ENCODE data around the gene GDPD3. TPM values are rescaled to one million over a fixed set of nuclear protein-coding genes. Genes with fewer than 3 reads are reported as not detected.
A peak's percentile ranks its signal among the peaks of the same experiment; 100 is the strongest.

GDPD3 gene
- total and polyA plus RNA-seq, 2 of the 13 experiments (the other 11 are each of a cell fraction or from before 2014, with no cell fraction given): 18.7 to 20.6 TPM

DNA sequence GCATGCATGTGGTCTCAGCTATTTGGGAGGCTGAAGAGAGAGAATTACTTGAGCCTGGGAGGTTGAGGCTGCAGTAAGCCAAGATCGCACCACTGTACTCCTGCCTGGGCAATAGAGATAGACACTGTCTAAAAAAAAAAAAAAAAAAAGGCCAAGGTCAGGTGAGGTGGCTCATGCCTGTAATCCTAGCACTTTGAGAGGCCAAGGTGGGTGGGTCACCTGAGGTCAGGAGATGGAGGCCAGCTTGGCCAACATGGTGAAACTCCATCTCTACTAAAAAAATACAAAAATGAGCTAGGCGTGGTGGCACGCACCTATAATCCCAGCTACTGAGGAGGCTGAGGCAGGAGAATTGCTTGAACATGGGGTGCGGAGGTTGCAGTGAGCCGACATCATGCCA lies 41.9 kb upstream of the GDPD3 start (continued):
- TF ChIP-seq EP300 (IDR thresholded peaks at IDR 0.05; ENCODE audit: low read depth in 2 of 2, low read length in 2 of 2) (0 out of 4 replicates have a peak, but pooled peaks of 1 of the 2 experiments have one; percentile 6), EP300 (CRISPR knock-in tag; IDR thresholded peaks at IDR 0.05; ENCODE audit: borderline replicate concordance) (no peak), RXRB (CRISPR knock-in tag; IDR thresholded peaks at IDR 0.05; ENCODE audit: borderline replicate concordance) (peak; percentile 81), BORCS8-MEF2B (CRISPR knock-in tag; IDR thresholded peaks at IDR 0.05) (0 out of 2 replicates have a peak, but pooled peaks have one; percentile 39)

- no peaks in the 10 kb centered on the region for H3K27me3 ChIP-seq (ENCODE audit: control insufficient read depth in 1 of 2, insufficient read depth in 2 of 2, low read length in 2 of 2)
- in situ Hi-C loops (cut with HindIII; ENCODE audit: extremely low pct_ligation_motif_present, low pct_unique_long_range_greater_than_20kb) (no loop called here), intact Hi-C loops (cut with micrococcal nuclease; ENCODE audit: unreplicated experiment) (no loop called here)
- ATAC-seq (no peak), FAIRE-seq (no peak), DNase-seq (ENCODE audit: low spot score) (no peak)
- H3K4me2 ChIP-seq (ENCODE audit: low read depth, low read length): no peak overlapping the region
- no peaks in the 10 kb centered on the region for H4K20me1 ChIP-seq (ENCODE audit: insufficient read depth, low read length)
- no TSS peak for BruUV-seq (replicated peaks)
- ChIA-PET POLR2A (interaction anchor here (1.3 kb wide), 1 partner anchor 12 kb away, joined by 3 read pairs; no protein-coding TSS in a partner anchor), CTCF (ENCODE audit: low intra/inter-chr PET ratio, low total read pairs) (no interaction called here)
- H3K27ac ChIP-seq (ENCODE audit: extremely low read length, insufficient read depth, low read length): no peak overlapping the region
- no peak overlapping the region for H3K4me3 ChIP-seq (replicated peaks in 1 of 3; ENCODE audit: insufficient read depth in 1 of 3, low read depth in 2 of 3, low read length in 3 of 3)
- peaks cover 43% of the 10 kb centered on the region for H3K4me1 ChIP-seq (ENCODE audit: insufficient read depth, low read length)
- no peaks in the 10 kb centered on the region for H3K79me2 ChIP-seq (ENCODE audit: insufficient read depth, low read length)
- no peak overlapping the region for H3K9ac ChIP-seq (ENCODE audit: insufficient read depth, low read depth, low read length)
- no peak for TF ChIP-seq PRMT3 (CRISPR knock-in tag; IDR thresholded peaks at IDR 0.05; ENCODE audit: borderline replicate concordance, low read depth)
- no peak for TF ChIP-seq ZNF501 (CRISPR knock-in tag; IDR thresholded peaks at IDR 0.05)
- no peaks in the 10 kb centered on the region for H3K36me3 ChIP-seq (replicated peaks in 1 of 2; ENCODE audit: control insufficient read depth in 1 of 2, insufficient read depth in 2 of 2, low read length in 2 of 2)
- H2AFZ ChIP-seq (ENCODE audit: low read length): no peak overlapping the region
- WGBS (ENCODE audit: low lambda C conversion rate): 92% methylated on average over 9 of the region's 9 CpGs
- peaks cover 13% of the 10 kb centered on the region for H3K9me3 ChIP-seq (ENCODE audit: low read length)
Measured at GRCh38 chr16:30152517-30152916, 39.2 kb upstream of the GDPD3 start.

DNA sequence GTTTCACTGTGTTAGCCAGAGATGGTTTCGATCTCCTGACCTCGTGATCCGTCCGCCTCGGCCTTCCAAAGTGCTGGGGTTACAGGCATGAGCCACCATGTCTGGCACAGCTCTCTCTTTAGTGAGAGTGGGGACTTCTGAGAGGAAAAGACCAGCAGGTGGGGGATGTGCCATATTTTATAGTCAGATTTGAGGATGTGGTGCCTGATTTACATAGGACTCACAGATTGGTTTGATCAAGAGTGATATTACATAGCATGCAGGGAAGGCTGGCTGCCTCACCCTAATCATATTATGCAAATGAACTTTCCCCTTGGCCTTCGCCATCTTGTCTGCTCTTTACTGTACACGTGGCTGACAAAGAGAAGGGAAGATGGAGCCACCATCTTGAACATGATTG lies 37.8 kb upstream of the GDPD3 start:
- CTCF ChIA-PET (ENCODE audit: low intra/inter-chr PET ratio, low total read pairs): no interaction called here
- 43% methylated on average over 7 of the region's 7 CpGs for WGBS (ENCODE audit: low lambda C conversion rate)
- H3K4me1 ChIP-seq (ENCODE audit: insufficient read depth, low read length): peaks cover 34% of the 10 kb centered on the region
- no peak overlapping the region for H3K27ac ChIP-seq (ENCODE audit: extremely low read length, insufficient read depth, low read length)
- H3K4me3 ChIP-seq (replicated peaks in 1 of 3; ENCODE audit: insufficient read depth in 1 of 3, low read depth in 2 of 3, low read length in 3 of 3): no peak overlapping the region
- H2AFZ ChIP-seq (ENCODE audit: low read length): no peak overlapping the region
- FAIRE-seq: no peak
- H3K9me3 ChIP-seq (ENCODE audit: low read length): peaks cover 13% of the 10 kb centered on the region
- intact Hi-C loops (cut with micrococcal nuclease; ENCODE audit: unreplicated experiment) (no loop called here), in situ Hi-C loops (cut with HindIII; ENCODE audit: extremely low pct_ligation_motif_present, low pct_unique_long_range_greater_than_20kb) (no loop called here)
- no peaks in the 10 kb centered on the region for H3K27me3 ChIP-seq (ENCODE audit: control insufficient read depth in 1 of 2, insufficient read depth in 2 of 2, low read length in 2 of 2)
- no peak overlapping the region for H3K9ac ChIP-seq (ENCODE audit: insufficient read depth, low read depth, low read length)
- H3K79me2 ChIP-seq (ENCODE audit: insufficient read depth, low read length): no peaks in the 10 kb centered on the region
- H3K4me2 ChIP-seq (ENCODE audit: low read depth, low read length): 0 out of 2 replicates have a peak overlapping the region, but pooled peaks have one; percentile 24
- H4K20me1 ChIP-seq (ENCODE audit: insufficient read depth, low read length): no peaks in the 10 kb centered on the region
- no peak for DNase-seq (ENCODE audit: low spot score)
- no peaks in the 10 kb centered on the region for H3K36me3 ChIP-seq (replicated peaks in 1 of 2; ENCODE audit: control insufficient read depth in 1 of 2, insufficient read depth in 2 of 2, low read length in 2 of 2)
- POLR2A ChIA-PET: interaction anchor here (0.6 to 1.8 kb wide), 5 partner anchors 11 to 38 kb away, joined by 3 to 12 read pairs (median 4); no protein-coding TSS in a partner anchor
- ATAC-seq: no peak
- no TSS peak for BruUV-seq (replicated peaks)
- no peak for TF ChIP-seq HNRNPH1 (optimal IDR thresholded peaks at IDR 0.05; ENCODE audit: low read depth, low read length)
- no peak for TF ChIP-seq GLMP (CRISPR knock-in tag; IDR thresholded peaks at IDR 0.05; ENCODE audit: borderline replicate concordance)
- TF ChIP-seq KLF13 (CRISPR knock-in tag; IDR thresholded peaks at IDR 0.05): no peak

Measured in HepG2 (cell line).